HAP-1 (cell line): ENCODE measurements around the gene RBP5.
A peak's percentile ranks its signal among the peaks of the same experiment; 100 is the strongest.

Source experiments
- DNase-seq, 2 experiments: peaks; one replicate each; pipeline ENCODE4 v3.0.0-alpha.2; 2016 to 2020; ENCODE audit warnings: low spot score in 2 of 2
- H3K27me3 ChIP-seq: fragments of 250-450 bp; sonication (Bioruptor Pico); 2 replicates; pipeline ENCODE4 v1.5.1; 2020; ENCODE audit warnings: low read depth, mild to moderate bottlenecking, moderate library complexity
- H3K36me3 ChIP-seq: fragments of 250-450 bp; sonication (Bioruptor Pico); replicated peaks from 2 replicates; pipeline ENCODE4 v1.5.1; 2020; ENCODE audit warnings: mild to moderate bottlenecking
- H3K4me1 ChIP-seq: fragments of 250-450 bp; sonication (Bioruptor Pico); 2 replicates; pipeline ENCODE4 v1.5.1; 2020; ENCODE audit warnings: mild to moderate bottlenecking
- H3K4me3 ChIP-seq: fragments of 250-450 bp; sonication (Bioruptor Pico); 2 replicates; pipeline ENCODE4 v1.5.1; 2020; ENCODE audit warnings: mild to moderate bottlenecking, moderate library complexity
- H3K9me3 ChIP-seq: fragments of 250-450 bp; sonication (Bioruptor Pico); 2 replicates; pipeline ENCODE4 v1.5.1; 2020; ENCODE audit warnings: mild to moderate bottlenecking, moderate library complexity
- in situ Hi-C: fragments of 300-500 bp; cut with MboI; formaldehyde crosslinking; loops from 3 replicates; pipeline ENCODE4 v1.14.3; 2020; ENCODE audit warnings: low sequenced_read_pairs, inconsistent platforms, mixed read lengths

RBP5 gene

GRCh38 chr12:7128681-7129286, at the start of gene RBP5:
RBP5 (minus strand) TSS chr12:7128889; CDS start chr12:7128775, 114 bp downstream.
- Histone ChIP-seq H3K27me3 (no peaks in the 10 kb centered on the region), H3K4me3 (peak within 1 kb of the TSS; percentile 64), H3K9me3 (no peaks in the 10 kb centered on the region), H3K36me3 (no peaks in the 10 kb centered on the region; the same call in 1 of the 2 replicates), H3K4me1 (peaks cover 7% of the 10 kb centered on the region; the same call in 1 of the 2 replicates)
- in situ Hi-C loops, result no loop called here
- DNase-seq, result no peak

- no peak overlapping the region for H3K4me3 ChIP-seq
- in situ Hi-C loops, result no loop called here
- no peaks in the 10 kb centered on the region; the same call in 1 of the 2 replicates for H3K27me3 ChIP-seq
- DNase-seq, result no peak
- H3K36me3 ChIP-seq, result no peaks in the 10 kb centered on the region
- H3K4me1 ChIP-seq, result no peaks in the 10 kb centered on the region
- peaks cover 5% of the 10 kb centered on the region for H3K9me3 ChIP-seq
These were observed 49.8 kb upstream of the RBP5 start for GRCh38 chr12:7178481-7178880.

GRCh38 chr12:7176595-7176994, 47.9 kb upstream of the RBP5 start:
- no peaks in the 10 kb centered on the region for H3K36me3 ChIP-seq
- no peaks in the 10 kb centered on the region for H3K4me1 ChIP-seq
- H3K9me3 ChIP-seq, result peaks cover 10% of the 10 kb centered on the region
- no peak overlapping the region for H3K4me3 ChIP-seq
- no peak for DNase-seq
- no peaks in the 10 kb centered on the region; the same call in 1 of the 2 replicates for H3K27me3 ChIP-seq
- in situ Hi-C loops, result no loop called here

- Histone ChIP-seq H3K36me3 (no peaks in the 10 kb centered on the region), H3K27me3 (no peaks in the 10 kb centered on the region; the same call in 1 of the 2 replicates), H3K9me3 (peaks cover 18% of the 10 kb centered on the region), H3K4me3 (no peak overlapping the region), H3K4me1 (no peaks in the 10 kb centered on the region)
- in situ Hi-C loops, result no loop called here
- no peak for DNase-seq
These were observed 46.8 kb upstream of the RBP5 start for GRCh38 chr12:7175493-7175892.

DNA sequence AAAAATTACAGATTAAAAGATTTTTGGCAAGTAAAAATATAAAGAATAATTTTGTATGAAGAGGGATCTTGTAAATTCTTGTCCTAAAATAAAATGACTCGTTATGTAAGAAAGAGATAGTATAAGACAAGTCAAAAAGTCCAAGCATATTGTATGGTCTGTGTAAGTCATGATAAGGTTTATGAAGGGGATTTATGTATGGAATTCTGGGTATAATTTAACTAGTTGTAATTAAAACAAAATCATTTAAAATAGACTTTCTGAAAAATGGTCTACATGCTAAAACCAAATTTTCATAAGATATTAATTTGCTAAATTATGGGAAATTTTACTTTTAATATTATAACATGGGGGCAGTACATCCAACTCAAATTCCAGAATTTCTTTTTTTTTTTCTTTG, 43.2 kb upstream of the RBP5 start:
- no peak for DNase-seq
- Histone ChIP-seq H3K4me1 (no peaks in the 10 kb centered on the region), H3K4me3 (no peak overlapping the region), H3K9me3 (peaks cover 31% of the 10 kb centered on the region), H3K36me3 (no peaks in the 10 kb centered on the region), H3K27me3 (no peaks in the 10 kb centered on the region; the same call in 1 of the 2 replicates)
- in situ Hi-C loops, result no loop called here

DNA sequence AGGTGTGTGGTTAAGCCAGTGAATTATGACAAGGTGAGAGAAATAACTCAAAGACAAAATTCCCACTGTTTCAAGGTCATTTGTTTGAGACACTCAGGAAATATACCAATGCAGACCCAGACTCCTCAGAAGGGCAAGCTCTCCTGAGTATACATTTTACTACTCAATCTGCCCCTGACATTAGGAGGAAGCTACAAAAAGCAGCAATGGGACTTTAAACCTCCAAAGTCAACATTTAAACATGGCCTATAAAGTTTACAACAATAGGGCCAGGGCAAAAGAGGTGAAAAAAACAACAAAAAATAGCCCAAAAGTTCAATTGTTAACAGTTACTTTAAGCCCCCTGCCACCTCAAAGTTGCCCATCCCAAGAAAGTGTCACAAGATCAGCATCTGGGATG, 41.3 kb upstream of the RBP5 start:
- DNase-seq, result no peak
- in situ Hi-C loops, result no loop called here
- no peak overlapping the region for H3K4me3 ChIP-seq
- no peaks in the 10 kb centered on the region for H3K36me3 ChIP-seq
- peaks cover 35% of the 10 kb centered on the region for H3K9me3 ChIP-seq
- H3K27me3 ChIP-seq, result no peaks in the 10 kb centered on the region
- H3K4me1 ChIP-seq, result no peaks in the 10 kb centered on the region

DNA sequence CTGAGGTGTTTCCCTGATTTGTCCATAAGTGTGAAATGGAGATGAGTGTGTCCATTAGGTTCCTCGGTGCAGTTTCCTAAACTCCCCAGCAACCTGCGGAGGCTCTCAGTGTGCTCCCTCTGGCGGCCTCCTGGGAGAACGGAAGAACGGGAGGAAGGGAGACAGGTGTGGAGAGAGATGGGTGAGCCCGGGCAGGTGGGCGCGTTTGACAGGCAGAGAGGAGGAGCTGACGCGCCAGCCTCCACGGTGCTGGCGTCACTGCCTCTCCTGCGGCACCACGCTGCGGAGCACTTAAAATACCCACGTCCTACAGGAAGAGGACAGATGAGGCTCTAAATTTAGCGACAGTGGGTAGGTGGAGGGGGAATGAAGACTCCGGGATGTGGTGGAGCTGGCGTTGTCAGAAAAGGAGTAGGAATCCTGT, 34.0 kb upstream of the RBP5 start:
- Histone ChIP-seq H3K4me1 (no peaks in the 10 kb centered on the region), H3K27me3 (0 out of 2 replicates have a peak, but pooled peaks cover 2% of the 10 kb centered on the region), H3K4me3 (no peak overlapping the region), H3K36me3 (no peaks in the 10 kb centered on the region), H3K9me3 (peaks cover 8% of the 10 kb centered on the region)
- in situ Hi-C loops, result no loop called here
- DNase-seq, result peak; percentile 5 to 54

DNA sequence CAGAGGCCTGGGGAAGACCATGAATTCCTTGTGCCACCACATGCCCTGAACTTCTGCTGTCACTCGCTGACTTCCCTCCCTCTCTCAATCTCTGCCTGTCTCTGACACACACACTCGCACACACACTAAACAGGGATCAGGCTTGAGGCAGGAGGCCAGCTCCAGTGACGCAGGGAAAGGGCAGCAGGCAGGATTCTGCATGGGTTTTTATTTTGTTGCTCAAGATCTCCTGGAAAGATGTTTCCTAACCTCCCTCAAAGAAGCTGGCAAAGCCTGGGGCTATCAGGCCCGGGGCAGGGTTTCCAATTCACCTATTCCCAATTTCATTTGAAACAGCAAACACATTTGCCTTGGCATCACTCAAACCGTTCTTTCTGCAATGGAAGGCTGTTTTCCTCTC, 33.1 kb upstream of the RBP5 start:
- DNase-seq, result no peak
- in situ Hi-C loops, result no loop called here
- Histone ChIP-seq H3K27me3 (0 out of 2 replicates have a peak, but pooled peaks cover 2% of the 10 kb centered on the region), H3K9me3 (peaks cover 4% of the 10 kb centered on the region), H3K4me1 (no peaks in the 10 kb centered on the region), H3K36me3 (no peaks in the 10 kb centered on the region), H3K4me3 (no peak overlapping the region)

DNA sequence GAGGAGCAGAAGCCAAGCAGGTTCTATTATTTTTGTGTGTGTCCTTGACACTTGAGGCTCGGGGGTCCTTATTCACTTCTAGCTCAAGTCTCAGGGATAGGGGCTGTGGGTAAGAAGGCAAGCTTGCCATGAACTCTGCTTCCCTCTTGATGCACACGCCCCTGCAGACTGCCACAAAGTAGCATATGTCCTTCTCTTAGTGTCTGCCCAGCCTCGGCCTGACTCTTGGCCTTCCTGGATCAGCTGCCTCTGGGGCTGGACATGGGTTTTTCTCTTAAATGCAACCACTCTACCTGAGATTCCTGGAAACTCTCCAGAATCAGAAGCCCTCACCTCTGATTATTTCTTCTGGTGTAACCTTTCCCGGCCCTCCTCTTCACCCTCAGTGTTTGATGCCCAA, 32.6 kb upstream of the RBP5 start:
- Histone ChIP-seq H3K4me3 (no peak overlapping the region), H3K36me3 (no peaks in the 10 kb centered on the region), H3K4me1 (no peaks in the 10 kb centered on the region), H3K9me3 (no peaks in the 10 kb centered on the region), H3K27me3 (0 out of 2 replicates have a peak, but pooled peaks cover 2% of the 10 kb centered on the region)
- in situ Hi-C loops, result no loop called here
- DNase-seq, result no peak

DNA sequence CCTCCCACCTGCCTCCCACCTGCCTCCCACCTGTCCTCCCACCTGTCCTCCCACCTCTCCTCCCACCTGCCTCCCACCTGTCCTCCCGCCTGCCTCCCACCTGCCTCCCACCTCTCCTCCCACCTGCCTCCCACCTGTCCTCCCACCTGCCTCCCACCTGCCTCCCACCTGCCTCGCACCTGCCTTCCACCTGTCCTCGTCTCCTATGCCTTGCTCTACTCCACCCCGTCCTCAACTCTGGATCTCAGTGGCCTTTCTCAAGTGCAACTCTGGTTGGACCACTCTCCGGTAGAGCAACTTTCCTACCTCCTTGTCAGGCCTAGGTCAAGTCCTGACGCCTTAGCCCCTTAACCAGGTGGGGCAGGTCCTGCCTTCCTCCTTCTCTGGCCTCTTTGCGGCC, 31.5 kb upstream of the RBP5 start:
- in situ Hi-C loops, result no loop called here

GRCh38 chr12:7158781-7159609, 30.3 kb upstream of the RBP5 start:
- DNase-seq, result no peak
- Histone ChIP-seq H3K4me3 (no peak overlapping the region), H3K4me1 (no peaks in the 10 kb centered on the region), H3K27me3 (0 out of 2 replicates have a peak, but pooled peaks cover 2% of the 10 kb centered on the region), H3K36me3 (no peaks in the 10 kb centered on the region), H3K9me3 (no peaks in the 10 kb centered on the region)
- in situ Hi-C loops, result no loop called here

More for the DNA sequence above, 31.5 kb upstream of the RBP5 start:
- H3K27me3 ChIP-seq, result 0 out of 2 replicates have a peak, but pooled peaks cover 2% of the 10 kb centered on the region
- no peaks in the 10 kb centered on the region for H3K4me1 ChIP-seq
- DNase-seq, result no peak
- H3K9me3 ChIP-seq, result no peaks in the 10 kb centered on the region
- no peaks in the 10 kb centered on the region for H3K36me3 ChIP-seq
- no peak overlapping the region for H3K4me3 ChIP-seq

GRCh38 chr12:7157391-7157790, 28.7 kb upstream of the RBP5 start:
- DNase-seq, result no peak
- in situ Hi-C loops, result no loop called here
- H3K9me3 ChIP-seq, result no peaks in the 10 kb centered on the region
- H3K4me1 ChIP-seq, result no peaks in the 10 kb centered on the region
- H3K27me3 ChIP-seq, result no peaks in the 10 kb centered on the region
- no peak overlapping the region for H3K4me3 ChIP-seq
- H3K36me3 ChIP-seq, result no peaks in the 10 kb centered on the region

- no peaks in the 10 kb centered on the region for H3K9me3 ChIP-seq
- H3K4me1 ChIP-seq, result no peaks in the 10 kb centered on the region
- DNase-seq, result no peak
- no peaks in the 10 kb centered on the region for H3K36me3 ChIP-seq
- H3K4me3 ChIP-seq, result no peak overlapping the region
- in situ Hi-C loops, result no loop called here
- no peaks in the 10 kb centered on the region for H3K27me3 ChIP-seq
These were observed 27.8 kb upstream of the RBP5 start for GRCh38 chr12:7156259-7157197.
